GM12891 (cell line): Measurements from ENCODE around the gene ZBTB20.

Source experiments
- DNase-seq: peaks from one replicate; pipeline ENCODE4 v3.0.0; 2011; ENCODE audit warnings: low spot score; ENCODE audit not compliant: insufficient read length
- FAIRE-seq: peaks from 2 replicates; lab custom pipeline; 2011; peaks lifted over from hg19 to GRCh38; lab: Jason Lieb, UNC
- PAX5 ChIP-seq: IDR thresholded peaks from 2 replicates; pipeline ENCODE4 v1.6.1; 2011; ENCODE audit warnings: low read length, moderate library complexity, mild to moderate bottlenecking; ENCODE audit not compliant: insufficient read depth, severe bottlenecking
- POLR2A ChIP-seq: IDR thresholded peaks from 2 replicates; pipeline ENCODE4 v1.6.1; 2011; ENCODE audit warnings: low read depth, low read length, control low read depth
- POLR2AphosphoS5 ChIP-seq: IDR thresholded peaks from 2 replicates; pipeline ENCODE4 v1.6.1; 2011; ENCODE audit warnings: low read depth, low read length, control low read depth
- POU2F2 ChIP-seq: IDR thresholded peaks from 2 replicates; pipeline ENCODE4 v1.6.1; 2011; ENCODE audit warnings: low read depth, mild to moderate bottlenecking, control low read depth, low read length, moderate library complexity
- SPI1 ChIP-seq: IDR thresholded peaks from 2 replicates; pipeline ENCODE4 v1.6.1; 2011; ENCODE audit warnings: low read depth, low read length, control low read depth
- TAF1 ChIP-seq: IDR thresholded peaks from 2 replicates; pipeline ENCODE4 v1.6.1; 2011; ENCODE audit warnings: low read depth, low read length, control low read depth

Gene ZBTB20

GRCh38 chr3:114571363-114571762 lies 575.7 kb downstream of the ZBTB20 start:
- no peak for TF ChIP-seq POLR2A
- no peak for TF ChIP-seq PAX5
- FAIRE-seq (no peak), DNase-seq (no peak)

- TF ChIP-seq POLR2A (no peak), POU2F2 (no peak)
- FAIRE-seq (no peak), DNase-seq (no peak)
Measured at GRCh38 chr3:114569186-114569585, 577.9 kb downstream of the ZBTB20 start.

DNA sequence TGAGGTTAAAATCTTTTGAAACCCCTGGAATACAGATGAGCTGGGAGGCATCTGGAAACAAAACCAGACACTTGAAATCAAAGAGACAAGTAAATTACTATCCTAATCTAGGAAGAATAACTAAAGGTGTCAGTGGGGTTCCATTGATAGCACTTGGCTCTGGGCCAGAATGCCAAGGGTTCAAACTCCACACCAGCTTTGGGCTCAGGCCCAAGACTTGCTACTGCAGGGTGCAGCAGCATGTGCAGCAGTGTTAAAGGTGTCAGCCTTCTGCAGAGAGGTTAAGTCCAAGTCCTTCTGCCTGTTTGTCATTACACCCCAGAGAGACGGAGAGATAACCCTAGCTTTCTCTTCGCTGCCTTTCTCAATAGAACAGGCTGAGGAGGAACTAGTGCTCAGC lies 579.3 kb downstream of the ZBTB20 start:
- DNase-seq, result no peak
- FAIRE-seq, result no peak
- no peak for TF ChIP-seq TAF1
- TF ChIP-seq PAX5, result no peak
- TF ChIP-seq SPI1, result no peak
- TF ChIP-seq POLR2AphosphoS5, result no peak
- no peak for TF ChIP-seq POU2F2
- no peak for TF ChIP-seq POLR2A

DNA sequence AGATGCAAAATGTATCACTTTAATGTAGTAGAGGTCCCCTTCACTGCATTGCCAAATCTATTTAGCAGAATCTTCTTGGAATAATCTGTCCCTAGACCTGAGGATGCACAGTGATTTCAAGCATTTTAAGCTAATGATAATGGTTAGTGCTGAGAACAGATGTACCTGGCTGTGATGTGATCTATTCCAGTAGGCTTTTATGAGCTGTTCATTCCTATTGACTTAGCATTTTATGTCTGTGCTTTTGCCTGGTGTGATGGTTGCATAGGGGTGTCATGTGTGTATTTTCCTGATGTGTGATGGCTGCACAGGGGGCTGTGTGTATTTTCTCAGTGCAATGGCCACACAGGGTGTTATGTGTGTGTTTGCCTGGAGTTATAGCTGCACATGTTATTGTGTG lies 580.3 kb downstream of the ZBTB20 start:
- FAIRE-seq (peak; percentile 55), DNase-seq (no peak)
- TF ChIP-seq POLR2AphosphoS5 (no peak), POU2F2 (no peak)

DNA sequence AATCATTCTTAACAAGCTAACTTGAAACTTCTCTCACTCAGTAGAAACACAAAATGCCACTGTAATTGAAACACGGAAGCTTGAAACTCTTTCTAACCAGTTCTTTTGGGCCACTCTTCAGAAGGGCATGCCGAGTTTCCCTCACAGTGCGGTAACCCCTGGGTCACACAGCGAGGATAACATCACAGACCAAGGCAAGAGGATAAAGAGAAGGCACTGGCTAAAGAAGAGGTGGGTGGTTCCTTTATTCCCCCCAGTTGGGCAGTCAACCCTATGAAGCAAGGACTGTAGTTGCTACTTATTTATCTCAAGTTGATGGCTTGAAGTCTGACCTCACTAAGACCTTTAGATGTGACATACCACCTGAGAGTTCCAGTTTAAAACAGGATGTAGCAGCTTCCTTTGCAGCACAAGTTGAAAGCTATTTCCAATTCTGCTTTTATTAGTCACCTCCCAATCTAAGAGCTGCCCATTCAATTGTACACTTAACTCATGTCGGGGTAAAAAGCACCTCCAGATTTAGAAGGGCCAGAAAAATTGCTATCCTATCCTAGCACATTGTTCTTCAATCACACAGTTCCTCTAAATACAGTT lies 580.8 kb downstream of the ZBTB20 start:
- FAIRE-seq (peak; percentile 78), DNase-seq (peak; percentile 6)
- TF ChIP-seq POU2F2, result no peak
- TF ChIP-seq SPI1, result peak; percentile 61

- no peak for FAIRE-seq
Measured at GRCh38 chr3:114565216-114565615, 581.9 kb downstream of the ZBTB20 start.

DNA sequence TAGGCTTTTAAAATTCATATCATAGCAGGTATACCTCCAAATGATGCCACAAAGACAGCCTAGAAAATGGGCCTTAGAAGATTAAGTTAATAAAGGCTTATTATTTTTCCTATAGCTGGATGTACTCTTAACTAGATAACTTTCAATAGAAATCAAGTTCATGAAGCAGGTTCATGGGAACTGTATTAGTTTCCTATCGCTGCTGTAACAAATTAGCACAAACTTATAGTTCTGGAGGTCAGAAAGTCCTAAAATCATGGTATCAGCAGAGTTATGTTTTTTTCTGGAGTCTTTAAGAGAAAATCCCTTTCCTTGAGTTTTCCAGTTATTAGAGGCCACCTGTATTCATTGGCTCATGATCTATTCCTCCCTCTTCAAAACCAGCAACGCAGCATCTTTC lies 583.4 kb downstream of the ZBTB20 start:
- FAIRE-seq (no peak), DNase-seq (no peak)
- no peak for TF ChIP-seq POLR2A
- TF ChIP-seq PAX5, result no peak
- no peak for TF ChIP-seq POU2F2
- no peak for TF ChIP-seq SPI1
- no peak for TF ChIP-seq POLR2AphosphoS5
- no peak for TF ChIP-seq TAF1

More at GRCh38 chr3:114565216-114565615, 581.9 kb downstream of the ZBTB20 start:
- DNase-seq, result no peak
- TF ChIP-seq POLR2AphosphoS5 (no peak), POLR2A (no peak), TAF1 (no peak), POU2F2 (no peak), SPI1 (no peak), PAX5 (no peak)

GRCh38 chr3:114562557-114562956 lies 584.5 kb downstream of the ZBTB20 start:
- FAIRE-seq (no peak), DNase-seq (no peak)
- TF ChIP-seq SPI1, result no peak
- TF ChIP-seq TAF1, result no peak
- no peak for TF ChIP-seq POU2F2

- no peak for DNase-seq
- no peak for FAIRE-seq
Measured at GRCh38 chr3:114558271-114558670, 588.8 kb downstream of the ZBTB20 start.

GRCh38 chr3:114557791-114558190 lies 589.3 kb downstream of the ZBTB20 start:
- FAIRE-seq, result no peak
- DNase-seq, result no peak
- TF ChIP-seq POLR2AphosphoS5 (no peak), POU2F2 (no peak), POLR2A (no peak), PAX5 (no peak), SPI1 (no peak), TAF1 (no peak)

More at GRCh38 chr3:114558271-114558670, 588.8 kb downstream of the ZBTB20 start:
- no peak for TF ChIP-seq PAX5
- TF ChIP-seq POU2F2, result no peak
- no peak for TF ChIP-seq POLR2A
- no peak for TF ChIP-seq SPI1
- no peak for TF ChIP-seq TAF1
- no peak for TF ChIP-seq POLR2AphosphoS5
